Choroid plexus epithelial cell (primary cell): Measurements from ENCODE around the gene MS4A8.

Experiments used
- DNase-seq: peaks from one replicate; pipeline ENCODE4 v3.0.0-alpha.2; 2010; ENCODE audit warnings: low read depth
- H3K4me3 ChIP-seq: 2 replicates; pipeline ENCODE4 v1.5.1; 2011; ENCODE audit warnings: low read depth, mild to moderate bottlenecking, control low read depth, low read length, moderate library complexity
- CTCF ChIP-seq: conservative IDR thresholded peaks from 2 replicates; pipeline ENCODE4 v1.5.1; 2011; ENCODE audit warnings: low read depth, mild to moderate bottlenecking, control low read depth, inconsistent platforms, low read length, moderate library complexity

The MS4A8 gene

GRCh38 chr11:60724420-60724819, 25.0 kb downstream of the MS4A8 start, which contains the start of gene MS4A18:
Gene MS4A18, plus strand, starts transcription at chr11:60724720.
- H3K4me3 ChIP-seq, result no peak within 1 kb of the TSS
- no peak for DNase-seq
- no peak for TF ChIP-seq CTCF

- no peak overlapping the region for H3K4me3 ChIP-seq
- no peak for TF ChIP-seq CTCF
- no peak for DNase-seq
These were observed 26.2 kb downstream of the MS4A8 start for GRCh38 chr11:60725592-60725991.

GRCh38 chr11:60731586-60731985, 32.2 kb downstream of the MS4A8 start:
- no peak for DNase-seq
- no peak overlapping the region for H3K4me3 ChIP-seq
- no peak for TF ChIP-seq CTCF

- no peak for DNase-seq
- no peak overlapping the region for H3K4me3 ChIP-seq
- TF ChIP-seq CTCF, result no peak
These were observed 34.9 kb downstream of the MS4A8 start for GRCh38 chr11:60734279-60734678.

- no peak for TF ChIP-seq CTCF
- H3K4me3 ChIP-seq, result no peak overlapping the region
- DNase-seq, result no peak
These were observed 39.7 kb downstream of the MS4A8 start for GRCh38 chr11:60739114-60739513.

GRCh38 chr11:60740573-60740972, 41.2 kb downstream of the MS4A8 start:
- no peak overlapping the region for H3K4me3 ChIP-seq
- no peak for TF ChIP-seq CTCF
- DNase-seq, result no peak

GRCh38 chr11:60741421-60741820, 42.0 kb downstream of the MS4A8 start:
- no peak for TF ChIP-seq CTCF
- no peak for DNase-seq
- H3K4me3 ChIP-seq, result no peak overlapping the region
